Ovary (tissue), 9 donors: ENCODE results near the gene EMILIN2. TPM values are rescaled to one million over a fixed set of nuclear protein-coding genes. Genes with fewer than 3 reads are reported as not detected.
A peak's percentile ranks its signal among the peaks of the same experiment; 100 is the strongest.

ENCODE experiments used
- DNase-seq, 5 donors: peaks; one replicate each; pipeline ENCODE4 v3.0.0-alpha.2; 2019 to 2020
- H3K27ac ChIP-seq, 2 donors: fragments of 200-600 bp; one replicate each; pipeline versions ENCODE4 v1.5.1 to v1.8.0; 2019 to 2022
- H3K27me3 ChIP-seq: fragments of 200-600 bp; one replicate; pipeline ENCODE4 v1.8.0; 2022
- H3K36me3 ChIP-seq: fragments of 200-600 bp; sonication (generic); one replicate; pipeline ENCODE4 v1.5.1; 2019
- H3K4me1 ChIP-seq: one replicate; pipeline ENCODE4 v1.8.1; 2013; ENCODE audit warnings: mild to moderate bottlenecking, moderate library complexity; ENCODE audit not compliant: insufficient read depth
- H3K4me3 ChIP-seq: fragments of 200-600 bp; sonication (generic); one replicate; pipeline ENCODE4 v1.5.1; 2017
- H3K9me3 ChIP-seq, 2 donors: fragments of 200-600 bp in 1 of 2; sonication (generic) in 1 of 2; one replicate each; pipeline versions ENCODE4 v1.5.1 to v1.8.1; 2013 to 2019; ENCODE audit warnings: mild to moderate bottlenecking in 1 of 2, moderate library complexity in 1 of 2
- CTCF ChIP-seq, 3 donors: fragments of 450-650 bp in 2 of 3; fragments of 200-600 bp in 1 of 3; IDR thresholded peaks; one replicate each; pipeline versions ENCODE4 v1.5.1 to v1.8.0; 2016 to 2022; ENCODE audit warnings: antibody characterized with exemption in 3 of 3, mild to moderate bottlenecking in 1 of 3
- EP300 ChIP-seq: sonication (generic); formaldehyde crosslinking; IDR thresholded peaks from one replicate; pipeline ENCODE4 v1.6.1; 2017; ENCODE audit warnings: antibody characterized with exemption
- POLR2A ChIP-seq: fragments of 450-650 bp; IDR thresholded peaks from one replicate; pipeline ENCODE4 v1.6.1; 2017; ENCODE audit warnings: antibody characterized with exemption, mild to moderate bottlenecking, moderate library complexity
- WGBS, 3 donors: extraction: QIAGEN DNeasy Blood & Tissue Kit in 1 of 3; methylation state at CpG; one replicate each; pipeline versions ENCODE4 v1.1.5 to v1.1.7; 2013 to 2017; 5-methylcytosine and 5-hydroxymethylcytosine counted together
- intact Hi-C, 4 donors: fragments of 100-400 bp; cut with DNase I; formaldehyde crosslinking; loops; one replicate each; pipeline versions ENCODE4 v1.11.0 to v1.15.1; 2022 to 2023
- polyA plus RNA-seq, 2 donors: library from polyadenylated mRNA; stranded (reverse); fragments of 200-250 nt in 1 of 2; fragments of 350-450 nt in 1 of 2; fragmentation: Illumina TruSeq in 1 of 2; extraction: RNeasy Lipid Tissue Mini Kit (QIAGEN cat#74804) in 1 of 2; gene quantifications; one replicate each; pipeline ENCODE4 v1.2.3, GENCODE V29; 2013 to 2014
- total RNA-seq, 7 donors: library from RNA; depleted of rRNA in 2 of 7; stranded (reverse); fragments of >200 nt in 2 of 7; fragmentation: NEBNext Ultra II Directional in 3 of 7; extraction: Animal tissue kit (Norgen Biotek cat#: 25700) in 3 of 7; gene quantifications; one replicate each; pipeline versions ENCODE4 v1.1.0 to v1.2.4, GENCODE V29; 2016 to 2023
- donor health status: DM: no; HTN: no; CAD: no; lungs with moderate emphysema.
- donor health status: DM: no; HTN: no; CAD: no.
- donor health status: Bipolar disorder and iron deficiency.
- donor health status: DM: yes; HTN: yes; CAD: no.
- donor health status: DM: no; HTN: no; CAD: no.
- donor health status: DM: yes; HTN: yes; CAD: no.

EMILIN2 gene
- total and polyA plus RNA-seq, 9 donors, result 16.5 to 40.4 (median 34.3) TPM

GRCh38 chr18:2889761-2890192 lies 43.0 kb downstream of the EMILIN2 start:
- TF ChIP-seq CTCF (IDR thresholded peaks at IDR 0.05) (no peak), EP300 (no peak), POLR2A (no peak)
- H3K36me3 ChIP-seq, result no peaks in the 10 kb centered on the region
- no peak for DNase-seq
- no peaks in the 10 kb centered on the region for H3K4me1 ChIP-seq
- H3K4me3 ChIP-seq, result no peak overlapping the region
- no peaks in the 10 kb centered on the region for H3K9me3 ChIP-seq
- intact Hi-C loops, result no loop called here
- no peaks in the 10 kb centered on the region for H3K27me3 ChIP-seq
- H3K27ac ChIP-seq, result no peak overlapping the region
- WGBS, 3 donors, result 31 to 53% (median 35%) methylated on average over 3 of the region's 3 CpGs

- Histone ChIP-seq H3K4me1 (no peaks in the 10 kb centered on the region), H3K27me3 (no peaks in the 10 kb centered on the region), H3K36me3 (no peaks in the 10 kb centered on the region), H3K4me3 (no peak overlapping the region), H3K27ac (no peak overlapping the region), H3K9me3 (no peaks in the 10 kb centered on the region)
- DNase-seq, result no peak
- intact Hi-C loops, result no loop called here
- 92 to 94% (median 94%) methylated on average over 5 of the region's 5 CpGs for WGBS, 3 donors
- TF ChIP-seq EP300 (no peak), CTCF (IDR thresholded peaks at IDR 0.05) (no peak), POLR2A (no peak)
Observed at GRCh38 chr18:2890606-2891005, 43.8 kb downstream of the EMILIN2 start.

GRCh38 chr18:2891526-2892431 lies 45.0 kb downstream of the EMILIN2 start:
- H3K27me3 ChIP-seq, result no peaks in the 10 kb centered on the region
- intact Hi-C loops, result no loop called here
- no peak overlapping the region for H3K27ac ChIP-seq
- no peaks in the 10 kb centered on the region for H3K36me3 ChIP-seq
- H3K4me1 ChIP-seq, result no peaks in the 10 kb centered on the region
- DNase-seq, result peak in 1 of 5 donors; percentile 12
- TF ChIP-seq CTCF (IDR thresholded peaks at IDR 0.05), result no peak
- TF ChIP-seq EP300, result no peak
- no peak for TF ChIP-seq POLR2A
- no peak overlapping the region for H3K4me3 ChIP-seq
- H3K9me3 ChIP-seq, result no peaks in the 10 kb centered on the region
- 83 to 87% (median 85%) methylated on average over 20 of the region's 20 CpGs for WGBS, 3 donors

GRCh38 chr18:2893056-2893455 lies 46.2 kb downstream of the EMILIN2 start:
- H3K36me3 ChIP-seq, result no peaks in the 10 kb centered on the region
- no peak overlapping the region for H3K4me3 ChIP-seq
- H3K27me3 ChIP-seq, result no peaks in the 10 kb centered on the region
- H3K9me3 ChIP-seq, result no peaks in the 10 kb centered on the region
- 78 to 86% (median 83%) methylated on average over 4 of the region's 4 CpGs for WGBS, 3 donors
- no peak for DNase-seq
- no peak for TF ChIP-seq POLR2A
- TF ChIP-seq EP300, result no peak
- TF ChIP-seq CTCF (IDR thresholded peaks at IDR 0.05), result no peak
- intact Hi-C loops, result no loop called here
- H3K27ac ChIP-seq, result no peak overlapping the region
- peaks cover under 1% of the 10 kb centered on the region for H3K4me1 ChIP-seq
